Measurements from ENCODE around the gene TCL1A. TPM values are rescaled to one million over a fixed set of nuclear protein-coding genes. Genes with fewer than 3 reads are reported as not detected.

Gene TCL1A
- total and polyA plus RNA-seq, 4 experiments from 2014 or later: 0.71 TPM; not detected in 3

DNA sequence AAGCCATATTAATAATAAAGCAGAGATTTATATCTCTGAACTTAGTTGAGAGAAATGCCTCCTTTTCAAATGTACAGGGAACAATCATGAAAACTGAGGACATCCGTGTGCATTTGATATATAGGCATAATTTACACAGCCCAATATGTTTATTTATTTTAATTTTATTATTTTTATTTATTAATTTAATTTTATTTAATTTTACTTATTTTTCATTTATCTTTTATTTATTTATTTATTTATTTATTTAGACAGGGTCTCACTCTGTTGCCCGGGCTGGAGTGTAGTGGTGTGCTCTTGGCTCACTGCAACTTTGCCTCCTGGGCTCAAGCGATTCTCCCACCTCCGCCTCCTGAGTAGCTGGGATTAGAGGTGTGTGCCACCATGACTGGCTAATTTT lies 8.4 kb downstream of the TCL1A start:
- intact Hi-C loops (cut with micrococcal nuclease): no loop called here
- CTCF ChIA-PET (ENCODE audit: partially characterized antibody): no interaction called here
- no peak overlapping the region for H3K27ac ChIP-seq (ENCODE audit: low read depth, low read length)

DNA sequence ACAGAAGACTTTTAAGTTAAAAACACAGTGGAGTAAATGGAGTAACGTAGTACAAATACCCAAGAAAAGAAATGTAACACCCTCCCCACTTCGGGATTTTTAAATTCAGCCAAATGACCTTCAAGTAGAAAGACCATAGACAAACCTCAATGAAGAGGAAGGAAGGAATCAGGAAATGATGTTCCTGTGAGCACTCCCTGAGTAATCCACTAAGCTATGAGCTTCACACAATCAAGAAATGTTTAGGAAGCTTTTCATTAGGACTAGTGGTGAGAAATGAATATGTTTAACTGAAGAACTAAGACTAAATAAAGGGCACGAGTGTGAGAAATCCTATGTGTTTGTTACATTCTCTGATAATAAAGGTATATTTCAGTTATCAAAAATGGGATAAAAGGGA lies 10.1 kb downstream of the TCL1A start:
- no peak overlapping the region for H3K4me3 ChIP-seq (ENCODE audit: low read length in 2 of 2)
- DNase-seq: no peak
- Mint-ChIP-seq H3K4me1 (no peaks in the 10 kb centered on the region), H3K36me3 (no peaks in the 10 kb centered on the region), H3K27ac (no peak overlapping the region), H3K4me3 (no peak overlapping the region), H3K9me3 (no peaks in the 10 kb centered on the region), H3K27me3 (peaks cover 23 to 31% of the 10 kb centered on the region in 2 donors)
- no peak overlapping the region for H3K27ac ChIP-seq (ENCODE audit: low read depth, low read length)
- no peaks in the 10 kb centered on the region for H3K36me3 ChIP-seq (ENCODE audit: insufficient read depth, low read length)
- no peaks in the 10 kb centered on the region for H3K27me3 ChIP-seq (ENCODE audit: insufficient read depth, low read length)
- ChIA-PET POLR2A (ENCODE audit: partially characterized antibody) (no interaction called here), CTCF (ENCODE audit: partially characterized antibody) (no interaction called here)
- no peaks in the 10 kb centered on the region for H3K4me1 ChIP-seq (ENCODE audit: insufficient read depth, low read length)
- intact Hi-C loops (cut with micrococcal nuclease): no loop called here
- H3K9me3 ChIP-seq (ENCODE audit: control insufficient read depth in 1 of 2, low read length in 2 of 2): no peaks in the 10 kb centered on the region

More for the DNA sequence above, 8.4 kb downstream of the TCL1A start:
- no peaks in the 10 kb centered on the region for H3K36me3 ChIP-seq (ENCODE audit: insufficient read depth, low read length)
- no peaks in the 10 kb centered on the region for H3K9me3 ChIP-seq (ENCODE audit: control insufficient read depth in 1 of 2, low read length in 2 of 2)
- H3K4me3 ChIP-seq (ENCODE audit: low read length in 2 of 2): no peak overlapping the region
- no peaks in the 10 kb centered on the region for H3K36me3 Mint-ChIP-seq
- POLR2A ChIA-PET (ENCODE audit: partially characterized antibody): no interaction called here
- no peak overlapping the region for H3K27ac Mint-ChIP-seq
- no peaks in the 10 kb centered on the region for H3K4me1 ChIP-seq (ENCODE audit: insufficient read depth, low read length)
- H3K4me3 Mint-ChIP-seq: no peak overlapping the region
- H3K27me3 ChIP-seq (ENCODE audit: insufficient read depth, low read length): no peaks in the 10 kb centered on the region
- no peaks in the 10 kb centered on the region for H3K9me3 Mint-ChIP-seq
- DNase-seq: no peak
- H3K4me1 Mint-ChIP-seq: no peaks in the 10 kb centered on the region
- H3K27me3 Mint-ChIP-seq: peaks cover 20 to 33% of the 10 kb centered on the region in 2 donors

DNA sequence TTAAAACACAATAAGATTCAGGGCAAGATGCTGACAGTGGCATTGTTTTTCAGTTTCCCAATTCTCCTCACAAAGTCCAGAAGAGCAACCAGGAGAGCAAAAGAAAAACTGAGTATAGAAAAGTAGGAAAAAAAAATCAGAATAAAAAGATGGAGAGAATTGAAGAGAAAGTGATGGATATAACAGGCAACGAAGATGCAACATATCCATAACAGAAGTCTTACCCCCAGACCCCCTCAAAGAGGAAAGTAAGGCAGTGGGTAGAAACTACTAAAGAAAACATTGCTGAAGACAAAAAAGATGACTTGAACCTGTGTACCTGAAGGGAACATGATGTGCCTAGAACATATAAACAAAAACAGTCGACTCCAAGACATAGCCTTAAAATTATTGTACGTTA lies 10.6 kb downstream of the TCL1A start:
- Mint-ChIP-seq H3K9me3 (no peaks in the 10 kb centered on the region), H3K27ac (no peak overlapping the region), H3K4me3 (no peak overlapping the region), H3K36me3 (no peaks in the 10 kb centered on the region), H3K4me1 (no peaks in the 10 kb centered on the region), H3K27me3 (peaks cover 24 to 29% of the 10 kb centered on the region in 2 donors)
- CTCF ChIA-PET (ENCODE audit: partially characterized antibody): no interaction called here
- POLR2A ChIA-PET (ENCODE audit: partially characterized antibody): no interaction called here
- H3K27me3 ChIP-seq (ENCODE audit: insufficient read depth, low read length): no peaks in the 10 kb centered on the region
- no peak for DNase-seq
- H3K4me1 ChIP-seq (ENCODE audit: insufficient read depth, low read length): no peaks in the 10 kb centered on the region
- no peaks in the 10 kb centered on the region for H3K9me3 ChIP-seq (ENCODE audit: control insufficient read depth in 1 of 2, low read length in 2 of 2)
- H3K27ac ChIP-seq (ENCODE audit: low read depth, low read length): no peak overlapping the region
- H3K36me3 ChIP-seq (ENCODE audit: insufficient read depth, low read length): no peaks in the 10 kb centered on the region
- no peak overlapping the region for H3K4me3 ChIP-seq (ENCODE audit: low read length in 2 of 2)
- intact Hi-C loops (cut with micrococcal nuclease): no loop called here

DNA sequence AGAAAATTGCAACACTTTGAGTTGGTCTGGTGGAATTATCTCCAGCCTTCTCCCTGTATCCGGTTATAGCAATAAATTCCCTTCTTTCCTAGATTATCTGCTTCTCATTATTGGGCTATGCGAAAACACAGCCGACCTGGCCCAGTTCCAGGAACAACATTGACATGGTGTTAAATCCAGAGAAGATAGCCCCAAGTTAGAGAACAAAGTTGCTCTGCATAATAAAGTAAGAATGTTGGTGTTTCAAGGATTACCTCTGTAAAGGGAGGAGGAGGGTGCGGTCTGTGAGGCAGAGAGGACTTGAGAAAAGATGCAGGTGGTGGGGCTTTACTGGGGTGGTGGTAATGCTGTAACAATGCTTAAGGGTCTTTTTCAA lies 12.1 kb downstream of the TCL1A start:
- H3K27ac ChIP-seq (ENCODE audit: low read depth, low read length): no peak overlapping the region
- H3K9me3 ChIP-seq (ENCODE audit: control insufficient read depth in 1 of 2, low read length in 2 of 2): no peaks in the 10 kb centered on the region
- ChIA-PET POLR2A (ENCODE audit: partially characterized antibody) (no interaction called here), CTCF (ENCODE audit: partially characterized antibody) (no interaction called here)
- H3K36me3 Mint-ChIP-seq: no peaks in the 10 kb centered on the region
- no peak overlapping the region for H3K27ac Mint-ChIP-seq
- H3K4me1 ChIP-seq (ENCODE audit: insufficient read depth, low read length): no peaks in the 10 kb centered on the region
- no peaks in the 10 kb centered on the region for H3K4me1 Mint-ChIP-seq
- no peak for DNase-seq
- H3K4me3 Mint-ChIP-seq: no peak overlapping the region
- intact Hi-C loops (cut with micrococcal nuclease): no loop called here
- H3K27me3 Mint-ChIP-seq: peaks cover 26 to 29% of the 10 kb centered on the region in 2 donors
- H3K9me3 Mint-ChIP-seq: no peaks in the 10 kb centered on the region
- H3K27me3 ChIP-seq (ENCODE audit: insufficient read depth, low read length): no peaks in the 10 kb centered on the region
- no peaks in the 10 kb centered on the region for H3K36me3 ChIP-seq (ENCODE audit: insufficient read depth, low read length)
- H3K4me3 ChIP-seq (ENCODE audit: low read length in 2 of 2): no peak overlapping the region

DNA sequence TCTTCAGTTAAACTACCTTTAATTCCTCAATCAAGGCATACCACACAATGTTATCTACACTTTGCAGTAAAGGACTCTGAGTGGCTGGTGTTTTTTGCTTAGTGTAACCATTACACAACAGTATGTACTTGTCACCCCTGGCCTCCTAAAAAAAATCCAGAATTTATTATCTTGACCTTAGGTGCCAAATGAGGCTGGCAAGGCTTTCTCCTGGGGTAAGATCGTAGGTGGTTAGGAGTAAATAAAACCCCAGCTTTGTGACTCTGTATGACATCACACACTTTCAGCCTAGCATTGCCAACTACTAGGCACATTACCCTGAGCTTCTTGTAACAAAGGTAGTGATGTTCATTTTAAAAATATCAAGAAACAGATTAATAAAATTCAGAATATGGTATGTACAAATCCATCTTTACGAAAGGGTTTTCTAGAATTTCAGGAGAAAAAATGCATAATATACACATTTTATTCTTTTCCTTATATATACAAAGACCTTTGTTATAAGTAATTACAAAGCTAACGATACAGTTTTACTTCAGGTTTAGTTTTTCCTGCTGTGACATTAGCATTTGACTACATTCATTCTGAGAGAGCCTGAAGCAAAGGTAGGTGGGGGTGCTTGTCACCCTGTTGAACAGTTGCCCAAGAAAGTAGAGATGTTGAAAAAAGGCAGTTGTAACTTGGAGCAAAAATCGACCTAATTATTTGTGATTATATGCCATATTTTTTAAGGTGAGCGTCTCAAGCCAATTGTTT lies 13.5 kb downstream of the TCL1A start:
- Mint-ChIP-seq H3K9me3 (peaks cover 0 to 2% (median 0%) of the 10 kb centered on the region in 8 donors), H3K27ac (no peak overlapping the region), H3K4me3 (no peak overlapping the region), H3K4me1 (no peaks in the 10 kb centered on the region), H3K36me3 (no peaks in the 10 kb centered on the region), H3K27me3 (peaks cover 26 to 32% of the 10 kb centered on the region in 2 donors)
- Histone ChIP-seq H3K4me1 (ENCODE audit: insufficient read depth, low read length) (no peaks in the 10 kb centered on the region), H3K36me3 (ENCODE audit: insufficient read depth, low read length) (no peaks in the 10 kb centered on the region), H3K9me3 (ENCODE audit: control insufficient read depth in 1 of 2, low read length in 2 of 2) (no peaks in the 10 kb centered on the region), H3K4me3 (ENCODE audit: low read length in 2 of 2) (no peak overlapping the region), H3K27ac (ENCODE audit: low read depth, low read length) (no peak overlapping the region), H3K27me3 (ENCODE audit: insufficient read depth, low read length) (no peaks in the 10 kb centered on the region)
- intact Hi-C loops (cut with micrococcal nuclease): no loop called here
- CTCF ChIA-PET (ENCODE audit: partially characterized antibody): no interaction called here
- POLR2A ChIA-PET (ENCODE audit: partially characterized antibody): no interaction called here
- DNase-seq: no peak

DNA sequence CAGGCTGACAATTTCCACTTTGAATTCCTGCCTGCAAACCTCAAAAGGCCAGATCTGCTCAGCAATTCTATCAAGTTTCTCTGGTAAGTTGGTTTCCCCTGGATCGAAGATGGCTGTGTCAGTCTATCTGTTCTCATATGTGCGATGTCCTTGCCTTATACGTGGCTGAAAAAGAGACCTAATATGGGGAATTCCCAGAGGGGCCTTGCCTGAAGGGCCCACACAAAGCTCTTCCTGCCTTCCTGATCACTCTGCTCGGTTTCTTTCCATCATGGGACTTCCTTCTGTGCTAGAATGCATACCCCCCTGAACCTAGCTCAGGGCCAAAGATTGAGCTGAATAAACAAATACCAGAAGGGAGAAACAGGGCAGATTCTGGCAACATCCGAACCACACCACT lies 14.5 kb downstream of the TCL1A start:
- Mint-ChIP-seq H3K27ac (no peak overlapping the region), H3K4me3 (no peak overlapping the region), H3K4me1 (no peaks in the 10 kb centered on the region), H3K27me3 (peaks cover 27 to 30% of the 10 kb centered on the region in 2 donors), H3K36me3 (no peaks in the 10 kb centered on the region), H3K9me3 (peaks cover 0 to 2% (median 0%) of the 10 kb centered on the region in 8 donors)
- intact Hi-C loops (cut with micrococcal nuclease): no loop called here
- no peak overlapping the region for H3K4me3 ChIP-seq (ENCODE audit: low read length in 2 of 2)
- no peaks in the 10 kb centered on the region for H3K36me3 ChIP-seq (ENCODE audit: insufficient read depth, low read length)
- POLR2A ChIA-PET (ENCODE audit: partially characterized antibody): no interaction called here
- no peaks in the 10 kb centered on the region for H3K9me3 ChIP-seq (ENCODE audit: control insufficient read depth in 1 of 2, low read length in 2 of 2)
- H3K27ac ChIP-seq (ENCODE audit: low read depth, low read length): no peak overlapping the region
- no peaks in the 10 kb centered on the region for H3K4me1 ChIP-seq (ENCODE audit: insufficient read depth, low read length)
- CTCF ChIA-PET (ENCODE audit: partially characterized antibody): no interaction called here
- DNase-seq: no peak
- no peaks in the 10 kb centered on the region for H3K27me3 ChIP-seq (ENCODE audit: insufficient read depth, low read length)

DNA sequence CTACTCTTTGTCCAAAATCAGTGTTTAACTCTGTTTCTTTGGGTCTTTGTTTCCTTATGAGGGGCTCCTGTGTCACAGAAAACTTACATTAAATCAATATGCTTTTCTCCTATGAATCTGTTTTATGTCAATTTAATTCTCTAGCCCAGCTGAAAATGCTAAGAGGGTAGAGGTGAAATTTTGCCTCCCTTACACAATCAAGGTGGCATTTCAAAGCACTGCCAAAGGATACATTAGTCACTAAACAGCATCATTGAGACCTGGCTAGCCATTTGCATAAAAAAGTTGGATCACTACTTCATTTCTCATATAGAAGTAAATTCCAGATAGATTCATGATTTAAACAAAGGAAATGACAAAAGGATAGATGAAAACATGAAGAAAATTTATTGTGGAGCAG lies 15.6 kb downstream of the TCL1A start:
- CTCF ChIA-PET (ENCODE audit: partially characterized antibody): no interaction called here
- Histone ChIP-seq H3K36me3 (ENCODE audit: insufficient read depth, low read length) (no peaks in the 10 kb centered on the region), H3K9me3 (ENCODE audit: control insufficient read depth in 1 of 2, low read length in 2 of 2) (no peaks in the 10 kb centered on the region), H3K27ac (ENCODE audit: low read depth, low read length) (no peak overlapping the region), H3K4me3 (ENCODE audit: low read length in 2 of 2) (no peak overlapping the region), H3K27me3 (ENCODE audit: insufficient read depth, low read length) (no peaks in the 10 kb centered on the region), H3K4me1 (ENCODE audit: insufficient read depth, low read length) (no peaks in the 10 kb centered on the region)
- Mint-ChIP-seq H3K4me3 (no peak overlapping the region), H3K4me1 (no peaks in the 10 kb centered on the region), H3K36me3 (no peaks in the 10 kb centered on the region), H3K9me3 (peaks cover 0 to 2% (median 0%) of the 10 kb centered on the region in 8 donors), H3K27me3 (peaks cover 24 to 30% of the 10 kb centered on the region in 2 donors), H3K27ac (no peak overlapping the region)
- POLR2A ChIA-PET (ENCODE audit: partially characterized antibody): no interaction called here
- intact Hi-C loops (cut with micrococcal nuclease): no loop called here
- DNase-seq: no peak

DNA sequence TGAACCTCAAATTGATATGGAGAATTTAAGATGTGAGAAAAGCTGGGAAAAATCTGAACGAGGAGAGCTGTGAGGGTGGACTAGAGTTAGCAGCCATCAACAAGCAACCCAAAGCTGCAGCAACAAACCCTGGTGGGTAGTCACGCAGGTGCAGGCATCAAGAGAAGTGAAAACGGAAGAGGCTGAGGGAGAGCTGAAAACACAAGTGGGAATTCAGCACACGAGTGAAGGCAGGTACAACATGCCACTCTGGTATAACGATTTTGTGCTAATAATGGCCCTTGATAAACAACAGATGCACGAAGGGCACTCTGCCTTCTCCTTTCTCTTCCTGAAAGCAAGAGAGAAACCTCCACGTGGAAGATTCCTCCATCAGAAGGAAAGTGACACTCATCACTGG lies 16.2 kb downstream of the TCL1A start:
- intact Hi-C loops (cut with micrococcal nuclease): no loop called here
- Mint-ChIP-seq H3K4me3 (no peak overlapping the region), H3K4me1 (no peaks in the 10 kb centered on the region), H3K27me3 (peaks cover 25 to 32% of the 10 kb centered on the region in 2 donors), H3K9me3 (peaks cover 0 to 2% (median 0%) of the 10 kb centered on the region in 8 donors), H3K36me3 (no peaks in the 10 kb centered on the region), H3K27ac (no peak overlapping the region)
- CTCF ChIA-PET (ENCODE audit: partially characterized antibody): no interaction called here
- Histone ChIP-seq H3K27me3 (ENCODE audit: insufficient read depth, low read length) (no peaks in the 10 kb centered on the region), H3K4me1 (ENCODE audit: insufficient read depth, low read length) (no peaks in the 10 kb centered on the region), H3K4me3 (ENCODE audit: low read length in 2 of 2) (no peak overlapping the region), H3K27ac (ENCODE audit: low read depth, low read length) (no peak overlapping the region), H3K9me3 (ENCODE audit: control insufficient read depth in 1 of 2, low read length in 2 of 2) (no peaks in the 10 kb centered on the region), H3K36me3 (ENCODE audit: insufficient read depth, low read length) (no peaks in the 10 kb centered on the region)
- DNase-seq: no peak
- POLR2A ChIA-PET (ENCODE audit: partially characterized antibody): no interaction called here

Measured in CD4-positive, alpha-beta memory T cell (primary cell).